ENCODE data around the gene KRTAP4-8. TPM values are rescaled to one million over a fixed set of nuclear protein-coding genes. Genes with fewer than 3 reads are reported as not detected.

The KRTAP4-8 gene
- total RNA-seq, 1 experiment from 2014 or later, result not detected

DNA sequence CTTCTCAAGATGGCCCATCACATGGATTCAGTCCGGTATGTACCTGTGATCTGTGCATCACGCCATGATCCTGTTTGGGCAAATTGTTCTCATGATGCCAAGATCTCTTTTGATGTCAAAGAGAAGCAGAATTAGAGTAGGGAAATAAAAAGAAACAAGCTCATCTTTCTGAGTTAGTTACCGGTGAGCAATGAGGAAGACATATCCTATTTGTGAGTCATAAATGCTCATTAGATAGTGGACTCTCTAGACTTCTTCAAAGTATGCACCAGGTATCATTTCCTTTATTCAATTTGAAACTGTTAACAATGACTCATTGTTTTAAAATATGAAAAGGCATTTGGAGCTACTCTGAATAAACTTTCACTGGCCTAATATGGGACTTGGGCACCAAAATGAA is 34.0 kb upstream of the KRTAP4-8 start (continued):
- TF ChIP-seq, protein P1, sequence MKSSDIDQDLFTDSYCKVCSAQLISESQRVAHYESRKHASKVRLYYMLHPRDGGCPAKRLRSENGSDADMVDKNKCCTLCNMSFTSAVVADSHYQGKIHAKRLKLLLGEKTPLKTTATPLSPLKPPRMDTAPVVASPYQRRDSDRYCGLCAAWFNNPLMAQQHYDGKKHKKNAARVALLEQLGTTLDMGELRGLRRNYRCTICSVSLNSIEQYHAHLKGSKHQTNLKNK (CRISPR knock-in tag; IDR thresholded peaks at IDR 0.05), result no peak
- TF ChIP-seq PRRX2 (CRISPR knock-in tag; IDR thresholded peaks at IDR 0.05) (no peak), ZNF416 (CRISPR knock-in tag; IDR thresholded peaks at IDR 0.05) (no peak), ELF4 (CRISPR knock-in tag; IDR thresholded peaks at IDR 0.05; ENCODE audit: low read depth) (no peak), GTF2I (CRISPR knock-in tag; conservative IDR thresholded peaks at IDR 0.05) (no peak), NFYB (CRISPR knock-in tag; conservative IDR thresholded peaks at IDR 0.05; ENCODE audit: low read depth) (no peak), ZNF138 (CRISPR knock-in tag; conservative IDR thresholded peaks at IDR 0.05) (no peak), GRHL2 (CRISPR knock-in tag; IDR thresholded peaks at IDR 0.05; ENCODE audit: insufficient replicate concordance, severe bottlenecking) (no peak), RORB (CRISPR knock-in tag; IDR thresholded peaks at IDR 0.05) (no peak), NR1H2 (CRISPR knock-in tag; IDR thresholded peaks at IDR 0.05) (no peak), ZBTB21 (CRISPR knock-in tag; IDR thresholded peaks at IDR 0.05; ENCODE audit: borderline replicate concordance) (no peak), RELA (CRISPR knock-in tag; IDR thresholded peaks at IDR 0.05; ENCODE audit: borderline replicate concordance) (no peak), ZNF219 (CRISPR knock-in tag; IDR thresholded peaks at IDR 0.05; ENCODE audit: borderline replicate concordance) (no peak)
- TF ChIP-seq, protein P2, sequence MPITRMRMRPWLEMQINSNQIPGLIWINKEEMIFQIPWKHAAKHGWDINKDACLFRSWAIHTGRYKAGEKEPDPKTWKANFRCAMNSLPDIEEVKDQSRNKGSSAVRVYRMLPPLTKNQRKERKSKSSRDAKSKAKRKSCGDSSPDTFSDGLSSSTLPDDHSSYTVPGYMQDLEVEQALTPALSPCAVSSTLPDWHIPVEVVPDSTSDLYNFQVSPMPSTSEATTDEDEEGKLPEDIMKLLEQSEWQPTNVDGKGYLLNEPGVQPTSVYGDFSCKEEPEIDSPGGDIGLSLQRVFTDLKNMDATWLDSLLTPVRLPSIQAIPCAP (CRISPR knock-in tag; IDR thresholded peaks at IDR 0.05), result no peak
- TF ChIP-seq, protein P3, sequence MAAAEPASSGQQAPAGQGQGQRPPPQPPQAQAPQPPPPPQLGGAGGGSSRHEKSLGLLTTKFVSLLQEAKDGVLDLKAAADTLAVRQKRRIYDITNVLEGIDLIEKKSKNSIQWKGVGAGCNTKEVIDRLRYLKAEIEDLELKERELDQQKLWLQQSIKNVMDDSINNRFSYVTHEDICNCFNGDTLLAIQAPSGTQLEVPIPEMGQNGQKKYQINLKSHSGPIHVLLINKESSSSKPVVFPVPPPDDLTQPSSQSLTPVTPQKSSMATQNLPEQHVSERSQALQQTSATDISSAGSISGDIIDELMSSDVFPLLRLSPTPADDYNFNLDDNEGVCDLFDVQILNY (CRISPR knock-in tag; IDR thresholded peaks at IDR 0.05), result no peak
- TF ChIP-seq, protein P4, sequence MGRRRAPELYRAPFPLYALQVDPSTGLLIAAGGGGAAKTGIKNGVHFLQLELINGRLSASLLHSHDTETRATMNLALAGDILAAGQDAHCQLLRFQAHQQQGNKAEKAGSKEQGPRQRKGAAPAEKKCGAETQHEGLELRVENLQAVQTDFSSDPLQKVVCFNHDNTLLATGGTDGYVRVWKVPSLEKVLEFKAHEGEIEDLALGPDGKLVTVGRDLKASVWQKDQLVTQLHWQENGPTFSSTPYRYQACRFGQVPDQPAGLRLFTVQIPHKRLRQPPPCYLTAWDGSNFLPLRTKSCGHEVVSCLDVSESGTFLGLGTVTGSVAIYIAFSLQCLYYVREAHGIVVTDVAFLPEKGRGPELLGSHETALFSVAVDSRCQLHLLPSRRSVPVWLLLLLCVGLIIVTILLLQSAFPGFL (CRISPR knock-in tag; IDR thresholded peaks at IDR 0.05; ENCODE audit: borderline replicate concordance), result no peak
- TF ChIP-seq, protein P5, sequence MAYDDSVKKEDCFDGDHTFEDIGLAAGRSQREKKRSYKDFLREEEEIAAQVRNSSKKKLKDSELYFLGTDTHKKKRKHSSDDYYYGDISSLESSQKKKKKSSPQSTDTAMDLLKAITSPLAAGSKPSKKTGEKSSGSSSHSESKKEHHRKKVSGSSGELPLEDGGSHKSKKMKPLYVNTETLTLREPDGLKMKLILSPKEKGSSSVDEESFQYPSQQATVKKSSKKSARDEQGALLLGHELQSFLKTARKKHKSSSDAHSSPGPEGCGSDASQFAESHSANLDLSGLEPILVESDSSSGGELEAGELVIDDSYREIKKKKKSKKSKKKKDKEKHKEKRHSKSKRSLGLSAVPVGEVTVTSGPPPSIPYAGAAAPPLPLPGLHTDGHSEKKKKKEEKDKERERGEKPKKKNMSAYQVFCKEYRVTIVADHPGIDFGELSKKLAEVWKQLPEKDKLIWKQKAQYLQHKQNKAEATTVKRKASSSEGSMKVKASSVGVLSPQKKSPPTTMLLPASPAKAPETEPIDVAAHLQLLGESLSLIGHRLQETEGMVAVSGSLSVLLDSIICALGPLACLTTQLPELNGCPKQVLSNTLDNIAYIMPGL (CRISPR knock-in tag; IDR thresholded peaks at IDR 0.05), result no peak

DNA sequence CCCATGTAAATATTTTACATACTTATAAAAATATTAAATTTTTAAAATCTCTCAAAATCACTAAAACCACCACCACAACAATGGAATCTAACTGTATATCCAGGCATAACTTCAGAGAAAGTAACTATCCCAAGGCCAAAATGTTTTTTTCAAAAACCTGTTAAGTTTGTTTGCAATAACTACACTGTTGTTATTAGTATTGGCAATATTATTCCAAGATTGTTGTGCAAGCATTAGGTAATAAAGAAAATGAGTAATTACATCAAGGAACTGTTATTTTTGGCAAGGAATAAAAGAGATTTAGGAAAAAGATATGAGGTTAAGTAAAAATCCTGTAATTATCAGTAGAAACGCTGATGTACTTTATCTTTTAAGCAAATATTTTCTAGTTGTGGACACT is 29.4 kb upstream of the KRTAP4-8 start:
- DNase-seq (ENCODE audit: low spot score) (no peak), ATAC-seq (no peak)
- Mint-ChIP-seq H3K4me1 (peaks cover 5% of the 10 kb centered on the region), H3K27ac (no peak overlapping the region), H3K27me3 (ENCODE audit: low read depth) (peaks cover 4% of the 10 kb centered on the region; the same call in 1 of the 2 replicates), H3K4me3 (no peak overlapping the region), H3K36me3 (peaks cover 5% of the 10 kb centered on the region), H3K9me3 (peaks cover 23% of the 10 kb centered on the region)
- ChIA-PET CTCF (interaction anchor here (0.8 kb wide), 1 partner anchor 164 kb away, joined by 3 read pairs; no protein-coding TSS in a partner anchor), POLR2A (no interaction called here)
- no peak for TF ChIP-seq NFYB (CRISPR knock-in tag; conservative IDR thresholded peaks at IDR 0.05; ENCODE audit: low read depth)
- TF ChIP-seq EMX1 (CRISPR knock-in tag; IDR thresholded peaks at IDR 0.05), result no peak
- TF ChIP-seq CREM (CRISPR knock-in tag; IDR thresholded peaks at IDR 0.05), result no peak
- no peak for TF ChIP-seq NFE2L1 (CRISPR knock-in tag; IDR thresholded peaks at IDR 0.05)

DNA sequence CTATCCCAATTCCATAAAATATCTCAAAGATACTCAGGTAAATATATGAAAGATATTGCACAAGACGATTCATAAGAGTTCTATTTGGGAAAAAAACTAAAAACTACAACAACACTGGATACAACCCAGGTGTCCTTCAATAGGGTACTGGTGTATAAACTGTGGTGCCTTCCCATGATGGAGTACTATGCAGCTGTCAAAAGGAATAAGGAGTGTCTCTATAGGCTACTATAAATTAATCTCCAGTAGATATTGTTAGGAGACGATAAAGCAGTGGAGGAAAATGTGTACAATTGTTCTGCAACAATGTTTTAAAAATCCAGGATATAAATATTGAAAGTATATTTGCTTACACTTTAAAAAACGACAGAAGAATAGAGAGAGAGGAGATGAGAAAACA is 28.5 kb upstream of the KRTAP4-8 start:
- Mint-ChIP-seq H3K27ac (no peak overlapping the region), H3K27me3 (ENCODE audit: low read depth) (peaks cover 4% of the 10 kb centered on the region; the same call in 1 of the 2 replicates), H3K4me1 (peaks cover 5% of the 10 kb centered on the region), H3K4me3 (no peak overlapping the region), H3K36me3 (peaks cover 5% of the 10 kb centered on the region), H3K9me3 (peaks cover 29% of the 10 kb centered on the region)
- DNase-seq (ENCODE audit: low spot score), result no peak
- ATAC-seq, result no peak
- ChIA-PET CTCF (interaction anchor here (0.8 kb wide), 1 partner anchor 163 kb away, joined by 3 read pairs; no protein-coding TSS in a partner anchor), POLR2A (no interaction called here)
- TF ChIP-seq, protein P6, sequence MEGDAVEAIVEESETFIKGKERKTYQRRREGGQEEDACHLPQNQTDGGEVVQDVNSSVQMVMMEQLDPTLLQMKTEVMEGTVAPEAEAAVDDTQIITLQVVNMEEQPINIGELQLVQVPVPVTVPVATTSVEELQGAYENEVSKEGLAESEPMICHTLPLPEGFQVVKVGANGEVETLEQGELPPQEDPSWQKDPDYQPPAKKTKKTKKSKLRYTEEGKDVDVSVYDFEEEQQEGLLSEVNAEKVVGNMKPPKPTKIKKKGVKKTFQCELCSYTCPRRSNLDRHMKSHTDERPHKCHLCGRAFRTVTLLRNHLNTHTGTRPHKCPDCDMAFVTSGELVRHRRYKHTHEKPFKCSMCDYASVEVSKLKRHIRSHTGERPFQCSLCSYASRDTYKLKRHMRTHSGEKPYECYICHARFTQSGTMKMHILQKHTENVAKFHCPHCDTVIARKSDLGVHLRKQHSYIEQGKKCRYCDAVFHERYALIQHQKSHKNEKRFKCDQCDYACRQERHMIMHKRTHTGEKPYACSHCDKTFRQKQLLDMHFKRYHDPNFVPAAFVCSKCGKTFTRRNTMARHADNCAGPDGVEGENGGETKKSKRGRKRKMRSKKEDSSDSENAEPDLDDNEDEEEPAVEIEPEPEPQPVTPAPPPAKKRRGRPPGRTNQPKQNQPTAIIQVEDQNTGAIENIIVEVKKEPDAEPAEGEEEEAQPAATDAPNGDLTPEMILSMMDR (IDR thresholded peaks at IDR 0.05), result no peak
- TF ChIP-seq MYBL2 (CRISPR knock-in tag; IDR thresholded peaks at IDR 0.05) (no peak), NFYB (CRISPR knock-in tag; conservative IDR thresholded peaks at IDR 0.05; ENCODE audit: low read depth) (no peak), FOXK1 (CRISPR knock-in tag; IDR thresholded peaks at IDR 0.05) (no peak), CBFB (CRISPR knock-in tag; IDR thresholded peaks at IDR 0.05; ENCODE audit: low read depth) (no peak), ZNF219 (CRISPR knock-in tag; IDR thresholded peaks at IDR 0.05; ENCODE audit: borderline replicate concordance) (no peak)
- TF ChIP-seq, protein P7, sequence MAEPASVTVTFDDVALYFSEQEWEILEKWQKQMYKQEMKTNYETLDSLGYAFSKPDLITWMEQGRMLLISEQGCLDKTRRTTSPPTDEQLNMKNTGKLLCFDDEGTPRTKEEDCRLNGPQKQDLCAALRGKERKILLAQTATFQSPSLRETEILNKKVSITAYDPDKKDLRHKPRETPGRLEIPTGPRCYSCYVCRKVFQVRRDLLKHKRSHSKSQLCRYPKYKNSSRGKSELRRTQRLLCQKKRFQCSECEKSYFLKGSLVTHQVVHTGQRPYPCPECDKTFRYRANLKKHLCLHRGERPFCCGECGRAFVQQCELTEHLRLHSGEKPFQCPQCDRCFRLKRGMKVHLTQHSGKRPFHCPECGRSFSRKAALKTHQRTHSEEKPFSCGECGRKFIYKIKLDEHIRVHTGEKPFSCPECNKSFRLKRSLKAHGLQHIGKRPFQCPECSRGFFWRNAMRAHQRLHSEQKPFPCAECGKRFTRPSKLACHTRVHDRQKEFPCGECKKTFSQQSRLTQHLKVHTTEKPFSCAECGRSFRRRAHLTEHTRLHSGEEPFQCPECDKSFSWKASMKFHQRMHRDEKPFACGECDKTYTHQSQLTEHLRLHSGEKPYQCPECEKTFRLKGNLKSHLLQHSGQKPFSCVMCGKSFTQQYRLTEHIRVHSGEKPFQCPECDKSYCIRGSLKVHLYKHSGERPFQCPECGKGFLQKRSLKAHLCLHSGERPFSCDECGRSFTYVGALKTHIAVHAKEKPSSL (CRISPR knock-in tag; conservative IDR thresholded peaks at IDR 0.05), result no peak
